GM18519 (cell line): ENCODE results near the gene GMDS.
"Not testable (repeated sequence)": the region's sequence is repeated elsewhere in the genome, so short reads cannot be mapped to it uniquely, and the experiment has no call there.

Experiments
- ATAC-seq: cut with Tn5 transposase; IDR thresholded peaks from one replicate; pipeline ENCODE4 v1.9.1; 2021; ENCODE audit warnings: mild to moderate bottlenecking, moderate library complexity; ENCODE audit not compliant: unreplicated experiment, low FRiP score

Gene GMDS

GRCh38 chr6:1850121-1850839 is 395.1 kb downstream of the GMDS start:
- ATAC-seq: no peak

- ATAC-seq: no peak
These were observed 395.7 kb downstream of the GMDS start for GRCh38 chr6:1849691-1850090.

GRCh38 chr6:1848752-1849151 is 396.7 kb downstream of the GMDS start:
- no peak for ATAC-seq

- ATAC-seq: no peak
These were observed 398.8 kb downstream of the GMDS start for GRCh38 chr6:1846611-1847010.

- not testable (repeated sequence) for ATAC-seq
These were observed 399.9 kb downstream of the GMDS start for GRCh38 chr6:1845543-1845942.

- ATAC-seq: no peak
These were observed 403.1 kb downstream of the GMDS start for GRCh38 chr6:1842334-1842733.

GRCh38 chr6:1841136-1841535 is 404.3 kb downstream of the GMDS start:
- ATAC-seq: no peak

GRCh38 chr6:1840491-1841121 is 404.8 kb downstream of the GMDS start:
- no peak for ATAC-seq

GRCh38 chr6:1839361-1839760 is 406.0 kb downstream of the GMDS start:
- ATAC-seq: no peak

GRCh38 chr6:1838604-1839213 is 406.7 kb downstream of the GMDS start:
- ATAC-seq: no peak

GRCh38 chr6:1837826-1838225 is 407.6 kb downstream of the GMDS start:
- no peak for ATAC-seq

- no peak for ATAC-seq
These were observed 408.7 kb downstream of the GMDS start for GRCh38 chr6:1836690-1837089.

GRCh38 chr6:1834646-1835516 is 410.5 kb downstream of the GMDS start:
- ATAC-seq: no peak

GRCh38 chr6:1834207-1834606 is 411.2 kb downstream of the GMDS start:
- ATAC-seq: no peak

GRCh38 chr6:1832844-1833787 is 412.3 kb downstream of the GMDS start:
- no peak for ATAC-seq

- no peak for ATAC-seq
These were observed 413.0 kb downstream of the GMDS start for GRCh38 chr6:1832358-1832757.

GRCh38 chr6:1827984-1828793 is 417.2 kb downstream of the GMDS start:
- ATAC-seq: no peak

GRCh38 chr6:1825926-1826325 is 419.5 kb downstream of the GMDS start:
- ATAC-seq: no peak

GRCh38 chr6:1825277-1825676 is 420.1 kb downstream of the GMDS start:
- no peak for ATAC-seq
